NB4 (cell line): ENCODE data around the gene UTS2R.

Source experiments
- CTCF ChIP-seq: IDR thresholded peaks from one replicate; pipeline ENCODE4 v1.5.1; 2012; ENCODE audit warnings: low read depth, low read length
- MAX ChIP-seq: IDR thresholded peaks from 2 replicates; pipeline ENCODE4 v1.6.1; 2011; ENCODE audit warnings: low read depth, low read length
- MYC ChIP-seq: IDR thresholded peaks from 2 replicates; pipeline ENCODE4 v1.6.1; 2011; ENCODE audit warnings: low read depth, low read length
- POLR2A ChIP-seq: IDR thresholded peaks from 2 replicates; pipeline ENCODE4 v1.6.1; 2011; ENCODE audit warnings: mild to moderate bottlenecking; ENCODE audit not compliant: insufficient read length; ENCODE audit errors: extremely low read depth

GRCh38 chr17:82388922-82389283 is 17.3 kb downstream of the UTS2R start:
- TF ChIP-seq CTCF (no peak), POLR2A (no peak), MAX (no peak), MYC (0 out of 2 replicates have a peak, but pooled peaks have one; percentile 26)
